Erythroblast (primary cell): ENCODE results near the gene MTPN.

Source experiments
- GATA1 ChIP-seq: IDR thresholded peaks from 2 replicates; pipeline ENCODE4 v1.6.1; 2011; ENCODE audit warnings: low read depth, mild to moderate bottlenecking, control low read depth, low read length, moderate library complexity
- POLR2A ChIP-seq: IDR thresholded peaks from 2 replicates; pipeline ENCODE4 v1.6.1; 2011; ENCODE audit warnings: mild to moderate bottlenecking, low read length

DNA sequence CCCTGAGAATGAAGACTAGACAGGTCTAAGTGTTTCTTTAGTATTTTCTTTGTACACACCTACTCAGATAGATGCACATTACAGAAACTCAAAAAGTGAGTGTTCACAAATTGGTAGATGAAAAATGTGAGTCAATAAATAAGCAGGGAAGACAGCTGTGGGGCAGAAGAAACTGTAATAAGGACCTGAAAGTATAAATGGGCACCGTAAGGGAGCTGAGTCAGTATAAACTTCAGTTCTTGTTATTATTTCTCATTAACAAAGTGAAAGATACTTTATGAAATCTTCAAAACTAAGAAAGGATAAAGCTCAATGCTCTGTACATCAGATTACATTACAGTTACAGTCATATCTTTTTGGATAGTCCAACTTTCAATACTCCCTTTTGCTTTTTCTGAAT is 2.5 kb downstream of the MTPN start:
- TF ChIP-seq GATA1 (no peak), POLR2A (no peak)
